GM10248 (cell line): ENCODE data around the gene TNS1.

Source experiments
- CTCF ChIA-PET: fragments of 300-600 bp; sonication (Branson Sonifier 250); formaldehyde crosslinking; extraction: SDS; loops from one replicate; lab custom pipeline; 2021; ENCODE audit warnings: antibody characterized with exemption; lab: Yijun Ruan, JAX
- POLR2A ChIA-PET: fragments of 350-650 bp; sonication (Branson Sonifier 250); formaldehyde crosslinking; extraction: SDS; loops from one replicate; lab custom pipeline; 2020; ENCODE audit warnings: antibody characterized with exemption; lab: Yijun Ruan, JAX
- DNase-seq: peaks from one replicate; pipeline ENCODE4 v3.0.0; 2012; ENCODE audit errors: extremely low spot score
- TF ChIP-seq, protein P1 (sequence below): IDR thresholded peaks from 2 replicates; pipeline ENCODE4 v1.5.1; 2012; ENCODE audit warnings: mild to moderate bottlenecking, low read depth; ENCODE audit errors: extremely low read depth, missing control alignments, control extremely low read depth

Gene TNS1

DNA sequence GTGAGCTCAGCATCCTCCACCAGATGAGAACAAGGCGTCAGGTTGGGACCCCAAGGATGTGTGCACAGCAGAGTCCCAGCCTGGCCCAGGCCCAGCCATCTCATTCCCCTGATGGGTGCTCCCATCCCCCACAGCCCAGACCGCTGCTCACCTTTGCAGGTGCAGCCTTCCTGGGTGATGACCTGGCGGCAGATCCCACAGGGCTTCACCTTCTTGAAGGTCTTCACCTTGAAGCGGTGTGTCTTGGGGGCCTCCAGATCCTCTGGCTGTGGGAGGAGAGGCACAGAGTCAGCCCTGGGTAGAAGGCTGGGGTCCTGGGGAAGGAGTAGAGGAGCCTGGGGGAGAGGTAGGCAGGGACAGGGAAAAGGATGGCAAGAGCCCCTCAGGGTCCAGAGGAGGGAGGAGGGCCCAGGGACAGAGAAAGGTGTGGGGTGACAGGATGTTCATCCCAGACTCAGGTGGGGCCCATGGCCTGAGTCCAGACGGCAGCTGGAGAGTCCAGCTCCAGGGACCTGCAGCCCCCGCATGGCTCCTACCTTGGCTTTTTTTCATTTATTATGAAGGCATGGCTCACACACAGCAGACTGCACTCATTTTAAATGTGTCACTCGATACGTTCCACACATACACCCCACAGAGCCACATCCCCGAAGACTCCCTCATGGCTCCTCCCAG, 11.9 kb downstream of the TNS1 start:
- ChIA-PET POLR2A (no interaction called here), CTCF (interaction anchor here (4.5 kb wide), 1 partner anchor 205 kb away, joined by 29 read pairs; no protein-coding TSS in a partner anchor)
- TF ChIP-seq, protein P1, sequence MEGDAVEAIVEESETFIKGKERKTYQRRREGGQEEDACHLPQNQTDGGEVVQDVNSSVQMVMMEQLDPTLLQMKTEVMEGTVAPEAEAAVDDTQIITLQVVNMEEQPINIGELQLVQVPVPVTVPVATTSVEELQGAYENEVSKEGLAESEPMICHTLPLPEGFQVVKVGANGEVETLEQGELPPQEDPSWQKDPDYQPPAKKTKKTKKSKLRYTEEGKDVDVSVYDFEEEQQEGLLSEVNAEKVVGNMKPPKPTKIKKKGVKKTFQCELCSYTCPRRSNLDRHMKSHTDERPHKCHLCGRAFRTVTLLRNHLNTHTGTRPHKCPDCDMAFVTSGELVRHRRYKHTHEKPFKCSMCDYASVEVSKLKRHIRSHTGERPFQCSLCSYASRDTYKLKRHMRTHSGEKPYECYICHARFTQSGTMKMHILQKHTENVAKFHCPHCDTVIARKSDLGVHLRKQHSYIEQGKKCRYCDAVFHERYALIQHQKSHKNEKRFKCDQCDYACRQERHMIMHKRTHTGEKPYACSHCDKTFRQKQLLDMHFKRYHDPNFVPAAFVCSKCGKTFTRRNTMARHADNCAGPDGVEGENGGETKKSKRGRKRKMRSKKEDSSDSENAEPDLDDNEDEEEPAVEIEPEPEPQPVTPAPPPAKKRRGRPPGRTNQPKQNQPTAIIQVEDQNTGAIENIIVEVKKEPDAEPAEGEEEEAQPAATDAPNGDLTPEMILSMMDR: no peak
- no peak for DNase-seq

DNA sequence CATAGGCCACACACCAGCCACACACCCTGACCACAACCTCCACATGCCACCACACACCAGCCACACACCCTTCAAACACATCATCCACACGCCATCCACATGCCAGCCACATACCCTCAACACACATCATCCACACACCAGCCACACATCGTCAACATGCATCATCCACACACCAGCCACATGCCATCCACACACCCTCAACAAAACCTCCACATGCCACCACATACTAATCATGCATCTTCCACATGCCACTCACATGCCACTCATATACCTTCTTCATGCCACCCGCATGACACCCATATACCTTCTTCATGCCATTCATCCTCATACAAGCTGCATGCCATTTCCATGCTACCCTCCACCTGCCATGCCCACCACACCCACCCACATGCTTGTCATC, 12.4 kb downstream of the TNS1 start:
- no peak for DNase-seq
- ChIA-PET CTCF (interaction anchor here (4.5 kb wide), 1 partner anchor 204 kb away, joined by 29 read pairs; no protein-coding TSS in a partner anchor), POLR2A (no interaction called here)
- TF ChIP-seq, protein P1: no peak

DNA sequence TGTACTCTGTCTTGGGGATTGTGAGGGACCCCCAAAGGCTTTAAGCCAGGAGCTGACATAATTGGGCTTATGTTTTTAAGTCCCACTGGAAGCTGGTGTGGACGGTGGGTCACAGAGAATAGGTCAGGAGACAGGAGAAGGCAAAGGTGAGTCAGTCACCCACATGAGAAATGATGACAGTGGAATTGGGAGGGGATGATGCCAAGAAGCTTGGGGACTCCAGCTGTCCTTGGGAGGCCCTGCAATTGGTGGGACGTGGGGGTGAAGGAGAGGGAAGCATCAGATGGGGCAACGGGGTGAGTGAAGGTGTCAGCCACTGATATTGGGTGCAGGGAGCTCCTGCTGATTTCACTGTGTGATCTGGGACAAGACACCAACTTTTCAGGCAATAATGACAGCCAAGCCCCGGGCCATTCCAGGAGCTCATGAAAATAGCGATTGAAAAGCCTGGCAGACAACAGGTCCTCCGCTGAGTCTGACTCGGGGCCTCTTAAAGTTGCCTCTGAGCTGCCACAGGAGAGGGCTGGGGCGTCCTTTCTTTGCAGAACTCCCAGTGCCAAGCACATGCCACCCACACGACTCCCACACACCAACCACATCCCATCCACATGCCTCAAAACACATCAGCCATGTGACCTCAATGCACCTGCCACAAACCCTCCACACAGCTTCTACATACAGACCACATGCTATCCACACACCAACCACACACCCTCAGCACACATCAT, 13.4 kb downstream of the TNS1 start:
- TF ChIP-seq, protein P1: no peak
- ChIA-PET CTCF (interaction anchor here (0.7 to 7.5 kb wide), 13 partner anchors 11 to 201 kb away, joined by 3 to 132 read pairs (median 3); partner anchors contain the start of gene TNS1), POLR2A (no interaction called here)
- no peak for DNase-seq

DNA sequence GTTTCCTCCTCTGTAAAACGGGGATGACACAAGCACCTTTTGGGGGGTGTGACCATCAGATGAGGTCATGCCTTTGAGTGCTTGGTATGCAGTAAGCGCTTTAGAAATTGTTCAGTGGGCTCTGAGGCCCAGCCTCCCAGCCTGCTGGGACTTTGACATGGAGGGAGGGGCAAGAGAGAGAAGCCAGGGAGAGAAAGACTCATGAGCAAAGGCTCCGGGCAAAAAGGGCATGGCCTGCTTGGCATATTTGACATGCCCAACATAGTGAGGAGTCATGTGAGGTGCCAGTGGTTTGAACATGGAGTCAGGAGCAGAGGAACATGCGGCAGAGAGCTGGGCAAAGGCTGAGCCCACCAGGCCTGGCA, 14.0 kb downstream of the TNS1 start:
- ChIA-PET POLR2A (no interaction called here), CTCF (interaction anchor here (0.7 to 7.5 kb wide), 11 partner anchors 12 to 200 kb away, joined by 3 to 132 read pairs (median 3); partner anchors contain the start of gene TNS1)
- DNase-seq: no peak
- TF ChIP-seq, protein P1: no peak

DNA sequence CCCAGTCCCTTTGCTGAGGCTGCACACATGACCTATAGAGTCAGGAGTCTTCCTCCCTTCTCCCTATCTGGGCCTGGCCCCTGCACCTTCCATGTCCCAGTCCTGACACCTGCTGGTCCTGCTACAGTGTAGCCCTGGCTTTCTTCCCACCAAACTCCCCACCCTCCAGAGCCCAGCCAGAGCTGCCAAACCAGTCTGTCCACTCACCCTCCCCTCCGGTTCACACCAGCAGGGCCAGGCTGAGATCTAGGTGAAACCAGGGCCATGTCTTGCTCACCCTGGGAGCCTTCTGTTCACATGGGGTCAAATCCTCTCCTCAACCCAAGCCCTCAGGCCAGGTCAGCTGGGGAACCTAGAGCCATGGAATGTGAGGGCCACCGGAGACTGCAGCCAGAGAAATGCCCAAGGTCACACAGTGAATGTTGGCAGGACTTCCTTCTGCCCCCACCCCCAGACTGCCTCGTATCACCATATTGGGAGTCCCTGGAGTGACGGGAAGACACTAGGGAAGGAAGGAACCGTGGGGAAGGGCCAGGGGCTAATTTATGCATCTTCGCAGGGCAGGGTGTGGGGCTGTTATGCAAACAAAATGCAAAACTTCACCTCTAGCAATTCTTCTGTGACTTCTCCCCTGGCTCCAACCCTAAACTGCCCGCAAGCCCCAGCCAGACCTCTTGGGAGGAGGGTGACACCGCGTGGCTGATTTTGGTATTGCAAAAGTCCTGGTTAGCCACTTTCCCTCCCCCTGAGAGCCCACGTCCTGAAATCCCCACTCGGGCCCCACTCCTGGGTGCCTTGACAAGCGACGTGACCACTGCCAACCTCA, 14.6 kb downstream of the TNS1 start:
- peak; percentile 83 for DNase-seq
- TF ChIP-seq, protein P1: peak; percentile 84
- ChIA-PET CTCF (interaction anchor here (0.7 to 7.5 kb wide), 11 partner anchors 11 to 199 kb away, joined by 3 to 132 read pairs (median 4); partner anchors contain the start of gene TNS1), POLR2A (no interaction called here)

DNA sequence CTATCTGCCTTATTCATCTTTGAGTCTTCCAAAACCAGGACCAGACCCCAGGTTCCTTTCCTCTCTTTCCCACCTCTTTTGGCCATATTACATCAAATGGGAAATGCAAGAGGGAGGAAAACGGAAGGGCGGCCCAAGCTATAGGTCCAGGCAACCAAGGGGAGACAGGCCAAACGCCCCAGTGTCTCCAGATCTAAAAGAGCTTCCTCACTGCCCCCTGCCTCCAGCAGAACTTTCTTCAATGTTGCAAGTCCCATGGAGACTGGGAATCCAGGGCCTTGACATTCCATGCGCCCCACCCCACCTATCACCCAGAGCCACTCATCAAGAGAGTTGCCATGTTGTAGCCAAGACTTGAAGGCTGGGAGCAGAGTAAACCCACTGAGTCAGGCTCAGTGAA, 15.4 kb downstream of the TNS1 start:
- POLR2A ChIA-PET: no interaction called here
- TF ChIP-seq, protein P1: no peak
- no peak for DNase-seq
- CTCF ChIA-PET: interaction anchor here (0.7 to 7.5 kb wide), 10 partner anchors 10 to 199 kb away, joined by 3 to 132 read pairs (median 4); no protein-coding TSS in a partner anchor
